PC-3 (cell line): ENCODE measurements around the gene SGSH. TPM values are rescaled to one million over a fixed set of nuclear protein-coding genes. Genes with fewer than 3 reads are reported as not detected.

Source experiments
- ATAC-seq: fragments of 200-7000 bp; cut with Tn5 transposase; 2 replicates; pipeline ENCODE4 v1.9.1; 2020; ENCODE audit warnings: mild to moderate bottlenecking, moderate library complexity
- BruUV-seq: library from RNA; stranded (reverse); fragments of 400-500 nt; replicated peaks from 2 replicates; lab custom pipeline; 2021; lab: Mats Ljungman, UMichigan
- CTCF ChIA-PET: fragments of 300-600 bp; sonication (Branson Sonifier 250); formaldehyde crosslinking; loops from one replicate; lab custom pipeline; 2022; ENCODE audit warnings: antibody characterized with exemption; lab: Charles Lee
- POLR2A ChIA-PET: fragments of 300-600 bp; sonication (Branson Sonifier 250); formaldehyde crosslinking; loops from one replicate; lab custom pipeline; 2022; ENCODE audit warnings: antibody characterized with exemption; ENCODE audit not compliant: unreplicated experiment; lab: Charles Lee
- DNase-seq: peaks from one replicate; pipeline ENCODE4 v3.0.0-alpha.2; 2015
- H2AFZ ChIP-seq: fragments of 300-600 bp; sonication (generic); 2 replicates; pipeline ENCODE4 v1.6.0; 2016; ENCODE audit warnings: antibody characterized with exemption, low read length
- H3F3A ChIP-seq: fragments of 300-600 bp; sonication (generic); one replicate; pipeline ENCODE4 v1.6.0; 2017; ENCODE audit warnings: antibody characterized with exemption, low read length, control low read depth, mild to moderate bottlenecking; ENCODE audit not compliant: unreplicated experiment
- H3K27ac ChIP-seq: fragments of 300-600 bp; sonication (generic); 2 replicates; pipeline ENCODE4 v1.5.1; 2016; ENCODE audit warnings: mild to moderate bottlenecking, low read length
- H3K27me3 ChIP-seq: fragments of 300-600 bp; sonication (generic); 2 replicates; pipeline ENCODE4 v1.6.1; 2016; ENCODE audit warnings: low read length, mixed read lengths
- H3K36me3 ChIP-seq: fragments of 300-600 bp; sonication (generic); 2 replicates; pipeline ENCODE4 v1.6.1; 2016; ENCODE audit warnings: low read depth, mixed run types, low read length, mixed read lengths
- H3K4me1 ChIP-seq: fragments of 300-600 bp; sonication (generic); 2 replicates; pipeline ENCODE4 v1.5.1; 2016; ENCODE audit warnings: low read length; ENCODE audit not compliant: insufficient read depth
- H3K4me2 ChIP-seq: fragments of 300-600 bp; sonication (generic); 2 replicates; pipeline ENCODE4 v1.6.0; 2016; ENCODE audit warnings: low read length
- H3K4me3 ChIP-seq: fragments of 300-600 bp; sonication (generic); 2 replicates; pipeline ENCODE4 v1.5.1; 2016; ENCODE audit warnings: mild to moderate bottlenecking, low read length, mixed read lengths
- H3K79me2 ChIP-seq: fragments of 300-600 bp; sonication (generic); 2 replicates; pipeline ENCODE4 v1.6.1; 2017; ENCODE audit warnings: low read length, mixed read lengths
- H3K9ac ChIP-seq: fragments of 300-600 bp; sonication (generic); 2 replicates; pipeline ENCODE4 v1.6.0; 2016; ENCODE audit warnings: mild to moderate bottlenecking, low read length
- H3K9me2 ChIP-seq: fragments of 300-600 bp; sonication (generic); replicated peaks from 2 replicates; pipeline ENCODE4 v1.6.1; 2016; ENCODE audit warnings: mixed run types, low read length, mixed read lengths
- H3K9me3 ChIP-seq: fragments of 300-600 bp; sonication (generic); 2 replicates; pipeline ENCODE4 v1.6.1; 2016; ENCODE audit warnings: low read length, mixed read lengths
- H4K20me1 ChIP-seq: fragments of 300-600 bp; sonication (generic); 2 replicates; pipeline ENCODE4 v1.6.1; 2016; ENCODE audit warnings: low read length, mixed read lengths
- CTCF ChIP-seq: fragments of 300-600 bp; sonication (generic); conservative IDR thresholded peaks from 2 replicates; pipeline ENCODE4 v1.5.1; 2017; ENCODE audit warnings: antibody characterized with exemption, low read depth, mild to moderate bottlenecking, low read length
- EZH2 ChIP-seq: fragments of 300-600 bp; sonication (generic); IDR thresholded peaks from one replicate; pipeline ENCODE4 v1.6.1; 2017; ENCODE audit warnings: antibody characterized with exemption, mild to moderate bottlenecking, low read length; ENCODE audit not compliant: unreplicated experiment
- EZH2phosphoT487 ChIP-seq: fragments of 300-600 bp; sonication (generic); IDR thresholded peaks from 2 replicates; pipeline ENCODE4 v1.6.1; 2018; ENCODE audit warnings: mild to moderate bottlenecking, antibody characterized with exemption, low read length, borderline replicate concordance
- intact Hi-C: fragments of 100-400 bp; cut with micrococcal nuclease; formaldehyde crosslinking; loops from 2 replicates; pipeline ENCODE4 v1.9.0; 2023
- total RNA-seq: library from RNA; depleted of rRNA; stranded (reverse); fragments of >200 nt; gene quantifications from 2 replicates; pipeline ENCODE4 v1.2.3, GENCODE V29; 2014

SGSH gene
- total RNA-seq, 1 experiment from 2014 or later = 16.6 TPM

GRCh38 chr17:80212962-80213642, 7.0 kb downstream of the SGSH start:
- Histone ChIP-seq H3K27me3 (no peaks in the 10 kb centered on the region), H2AFZ (no peak overlapping the region), H3K36me3 (peaks cover 24% of the 10 kb centered on the region), H3K4me1 (no peaks in the 10 kb centered on the region), H3K9me3 (no peaks in the 10 kb centered on the region), H3K4me2 (no peak overlapping the region), H3K4me3 (no peak overlapping the region), H3K79me2 (peaks cover 10% of the 10 kb centered on the region), H3K9ac (no peak overlapping the region), H4K20me1 (peaks cover under 1% of the 10 kb centered on the region; the same call in 1 of the 2 replicates), H3K9me2 (no peaks in the 10 kb centered on the region), H3K27ac (no peak overlapping the region), H3F3A (no peaks in the 10 kb centered on the region)
- intact Hi-C loops = no loop called here
- BruUV-seq = no TSS peak
- TF ChIP-seq EZH2 (no peak), CTCF (no peak), EZH2phosphoT487 (no peak)
- POLR2A ChIA-PET = no interaction called here
- DNase-seq = no peak
- no peak for ATAC-seq
- CTCF ChIA-PET = no interaction called here

- DNase-seq (no peak), ATAC-seq (no peak)
- Histone ChIP-seq H3K27ac (no peak overlapping the region), H3K4me3 (no peak overlapping the region), H3K79me2 (peaks cover 4% of the 10 kb centered on the region; the same call in 1 of the 2 replicates), H3K9me2 (no peaks in the 10 kb centered on the region), H2AFZ (no peak overlapping the region), H3K27me3 (no peaks in the 10 kb centered on the region), H3K36me3 (peaks cover 22% of the 10 kb centered on the region), H3K9me3 (no peaks in the 10 kb centered on the region), H3K4me2 (no peak overlapping the region), H4K20me1 (no peaks in the 10 kb centered on the region), H3F3A (no peaks in the 10 kb centered on the region), H3K4me1 (no peaks in the 10 kb centered on the region), H3K9ac (no peak overlapping the region)
- POLR2A ChIA-PET = no interaction called here
- CTCF ChIA-PET = no interaction called here
- intact Hi-C loops = no loop called here
- no TSS peak for BruUV-seq
- TF ChIP-seq CTCF (no peak), EZH2 (no peak), EZH2phosphoT487 (no peak)
Measured at GRCh38 chr17:80212511-80212910, 7.6 kb downstream of the SGSH start.

- Histone ChIP-seq H3K79me2 (peaks cover under 1% of the 10 kb centered on the region; the same call in 1 of the 2 replicates), H3K4me2 (no peak overlapping the region), H3F3A (no peaks in the 10 kb centered on the region), H3K36me3 (peaks cover 18% of the 10 kb centered on the region; the same call in 1 of the 2 replicates), H3K27ac (no peak overlapping the region), H3K4me1 (no peaks in the 10 kb centered on the region), H3K27me3 (no peaks in the 10 kb centered on the region), H2AFZ (no peak overlapping the region), H4K20me1 (no peaks in the 10 kb centered on the region), H3K9ac (no peak overlapping the region), H3K4me3 (no peak overlapping the region), H3K9me3 (no peaks in the 10 kb centered on the region), H3K9me2 (no peaks in the 10 kb centered on the region)
- ChIA-PET POLR2A (no interaction called here), CTCF (no interaction called here)
- TF ChIP-seq CTCF = no peak
- no peak for TF ChIP-seq EZH2
- TF ChIP-seq EZH2phosphoT487 = no peak
- DNase-seq (no peak), ATAC-seq (no peak)
- intact Hi-C loops = no loop called here
- no TSS peak for BruUV-seq
Measured at GRCh38 chr17:80212109-80212508, 8.0 kb downstream of the SGSH start.
